ENCODE measurements around the gene ANXA11.
"Not testable (repeated sequence)": the region's sequence is repeated elsewhere in the genome, so short reads cannot be mapped to it uniquely, and the experiment has no call there.

The ANXA11 gene

DNA sequence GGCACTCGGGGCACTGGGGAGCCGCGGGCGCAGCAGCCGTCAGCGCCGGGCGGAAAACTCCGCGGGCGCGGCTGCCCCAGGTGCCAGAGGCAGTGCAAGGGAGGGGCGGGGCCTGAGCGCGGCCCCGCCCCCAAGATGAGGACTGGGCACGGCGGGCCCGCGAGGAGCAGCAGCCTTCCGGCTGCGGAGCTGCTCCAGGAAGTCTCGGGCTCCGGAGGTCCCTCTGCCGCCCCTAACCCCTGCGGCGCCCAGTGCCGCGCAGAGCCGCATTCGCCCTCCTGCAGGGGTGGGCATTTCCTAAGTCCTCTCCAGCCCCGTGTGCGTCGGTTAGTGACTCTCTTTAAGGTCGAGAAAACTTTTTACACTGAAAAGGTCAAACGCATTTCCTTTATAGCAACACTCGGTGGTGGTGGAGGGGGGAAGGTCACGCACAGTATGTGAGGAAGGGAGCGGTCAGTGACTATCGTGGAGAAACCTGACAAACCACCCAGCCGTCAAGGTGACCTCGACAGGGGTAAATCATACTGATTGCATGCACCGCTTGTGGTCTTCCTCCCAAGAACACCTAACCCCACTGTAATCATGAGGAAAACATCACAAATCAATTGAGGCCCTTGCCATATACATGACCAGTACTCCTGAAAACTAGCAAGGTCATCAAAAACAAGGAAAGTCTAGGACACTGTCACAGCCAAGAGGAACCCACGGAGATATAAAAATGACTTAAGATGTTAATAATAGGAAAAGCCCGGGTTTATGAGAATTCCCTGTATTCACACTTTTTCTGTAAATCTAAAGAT is at the start of gene ANXA11:
Gene ANXA11, minus strand, starts transcription at position 61 of the 800 bp plus-strand sequence. CDS start 32,676 bp downstream, outside the sequence.
- peak; percentile 77 for DNase-seq

DNA sequence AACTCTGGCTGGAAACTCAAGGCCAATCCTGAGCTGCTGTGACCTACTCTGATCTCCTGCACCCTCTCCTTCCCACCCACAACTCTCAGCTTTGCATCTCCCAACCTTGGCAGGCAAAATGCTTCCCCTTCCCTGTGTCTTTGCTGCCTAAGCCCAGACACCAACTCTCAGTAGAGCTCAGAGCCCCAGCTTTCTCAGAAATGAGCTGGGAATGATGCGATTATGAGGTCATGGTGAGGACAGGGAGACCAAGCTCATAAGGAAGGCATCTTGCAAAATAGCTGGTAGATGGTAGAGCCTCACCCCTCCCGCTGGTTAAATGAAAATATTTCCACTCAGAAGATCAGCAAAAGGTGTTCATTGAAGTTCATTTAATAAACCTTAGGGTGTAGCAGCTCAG is 49.4 kb upstream of the ANXA11 start:
- DNase-seq: not testable (repeated sequence)

GRCh38 chr10:80253963-80254271 is 48.6 kb upstream of the ANXA11 start:
- peak; percentile 78 for DNase-seq

- no peak for DNase-seq
Measured at GRCh38 chr10:80253266-80253962, 48.1 kb upstream of the ANXA11 start.

DNA sequence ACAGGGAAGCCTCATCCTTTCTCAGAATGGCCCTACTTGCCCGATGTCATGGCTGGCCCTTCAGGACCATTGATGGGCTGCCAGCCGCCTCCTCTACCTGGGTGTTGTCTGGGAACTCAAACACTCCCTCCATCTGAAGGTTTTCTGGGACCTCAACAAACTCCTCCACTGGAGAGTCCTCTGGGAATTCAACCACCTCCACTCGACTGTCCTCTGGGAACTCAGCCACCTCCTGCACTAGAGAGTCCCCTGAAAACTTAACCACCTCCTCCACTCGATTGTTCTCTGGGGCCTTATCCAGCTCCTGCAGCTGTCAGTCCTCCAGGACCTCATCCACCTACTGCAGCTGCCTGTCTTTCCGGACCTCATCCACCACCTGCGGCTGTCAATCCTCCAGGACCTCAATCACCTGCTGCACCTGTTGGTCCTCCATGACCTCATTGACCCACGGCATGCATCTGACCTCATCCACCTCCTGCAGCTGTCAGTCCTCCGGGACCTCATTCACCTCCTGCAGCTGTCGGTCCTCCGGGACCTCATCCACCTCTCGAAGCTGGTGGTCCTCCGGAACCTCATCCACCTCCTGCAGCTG is 47.1 kb upstream of the ANXA11 start:
- peak; percentile 85 for DNase-seq

DNA sequence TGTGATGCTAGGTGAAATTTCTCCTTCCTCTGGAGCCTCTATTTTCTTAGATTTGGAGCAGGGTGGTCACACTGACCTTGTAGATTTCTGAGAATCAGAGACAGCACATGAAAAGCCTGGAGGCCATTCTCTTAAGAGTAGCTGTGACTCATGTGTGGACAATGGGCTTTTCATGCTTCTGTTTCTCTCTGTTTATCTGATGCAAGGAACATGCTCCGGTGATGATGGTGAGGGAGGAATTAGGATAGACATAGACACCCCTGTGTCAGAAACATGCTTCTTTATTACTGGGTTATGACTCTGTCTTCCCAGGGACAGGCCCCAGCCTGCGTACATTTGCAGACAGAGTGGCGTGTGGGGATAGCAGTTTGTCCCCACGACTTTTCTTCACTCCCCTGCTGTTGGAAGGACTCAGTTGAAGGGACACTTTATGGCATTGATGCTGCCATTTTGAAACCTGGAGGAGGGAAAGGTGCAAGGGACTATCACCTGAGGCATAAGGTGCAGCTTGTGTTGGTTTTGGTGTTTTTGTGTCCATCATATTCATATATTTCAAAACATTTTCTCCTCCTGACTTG is 46.5 kb upstream of the ANXA11 start:
- DNase-seq: not testable (repeated sequence)

- DNase-seq: not testable (repeated sequence)
Measured at GRCh38 chr10:80250399-80250798, 45.1 kb upstream of the ANXA11 start.

- DNase-seq: not testable (repeated sequence)
Measured at GRCh38 chr10:80249906-80250305, 44.6 kb upstream of the ANXA11 start.

DNA sequence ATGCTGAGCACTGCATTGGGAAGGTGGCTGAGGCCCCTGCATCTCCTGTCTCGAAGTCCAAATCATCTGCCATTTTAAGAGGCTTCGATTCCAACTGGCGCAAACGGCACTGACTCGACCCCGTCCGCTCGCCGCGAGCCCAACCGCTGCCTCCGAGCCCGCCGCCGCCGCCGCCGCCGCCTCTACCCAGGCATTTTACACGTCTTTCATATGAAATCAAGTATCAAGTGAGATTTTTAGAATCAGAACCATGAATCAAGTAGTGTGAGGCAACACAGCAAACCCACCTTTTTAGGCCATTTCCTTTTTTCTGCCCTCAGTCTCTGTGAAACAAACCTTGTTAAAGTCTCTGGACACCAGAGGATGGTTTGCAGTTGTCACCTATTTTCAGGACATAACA is 42.3 kb upstream of the ANXA11 start:
- DNase-seq: not testable (repeated sequence)

DNA sequence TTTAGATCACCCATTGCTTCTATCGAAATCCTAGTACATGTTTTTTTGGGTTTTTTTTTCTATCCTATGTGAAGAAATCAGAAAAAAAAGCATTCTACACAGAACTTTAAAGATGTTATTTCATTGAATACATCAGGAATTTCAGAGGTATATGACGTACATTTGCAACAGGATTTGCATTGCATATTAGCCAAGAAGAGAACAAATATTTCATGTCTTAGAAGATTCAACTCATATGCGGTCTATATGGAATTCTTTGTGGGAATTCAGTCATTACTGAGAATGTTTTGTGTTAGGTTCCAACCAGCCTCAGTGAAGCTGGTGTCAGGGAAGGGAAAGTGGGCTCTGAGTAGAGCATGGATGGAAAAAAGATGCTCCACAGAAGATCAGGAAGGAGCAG is 39.0 kb upstream of the ANXA11 start:
- not testable (repeated sequence) for DNase-seq

- not testable (repeated sequence) for DNase-seq
Measured at GRCh38 chr10:80242341-80242740, 37.0 kb upstream of the ANXA11 start.

DNA sequence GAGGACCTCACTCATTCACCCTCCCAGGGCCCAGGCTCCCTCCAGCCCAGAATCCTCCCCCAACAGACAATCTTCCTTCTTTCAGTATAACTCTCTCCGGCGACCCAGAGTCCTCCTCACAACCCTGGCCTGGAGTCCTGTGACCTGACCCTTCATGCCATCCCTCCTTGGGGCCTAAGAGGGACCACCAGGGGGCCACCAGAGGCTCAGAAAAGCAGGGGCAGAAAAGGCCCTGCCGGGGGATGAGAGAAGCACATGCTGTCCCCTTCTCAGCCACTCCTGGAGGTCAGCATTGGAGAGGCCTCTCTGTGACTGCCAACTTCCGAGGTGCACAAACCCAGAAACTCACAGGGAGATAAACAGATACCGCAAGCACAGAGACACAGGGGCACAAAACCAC is 31.1 kb upstream of the ANXA11 start:
- not testable (repeated sequence) for DNase-seq

GRCh38 chr10:80234331-80235235 is 29.2 kb upstream of the ANXA11 start:
- not testable (repeated sequence) for DNase-seq

- not testable (repeated sequence) for DNase-seq
Measured at GRCh38 chr10:80233871-80234270, 28.5 kb upstream of the ANXA11 start.

DNA sequence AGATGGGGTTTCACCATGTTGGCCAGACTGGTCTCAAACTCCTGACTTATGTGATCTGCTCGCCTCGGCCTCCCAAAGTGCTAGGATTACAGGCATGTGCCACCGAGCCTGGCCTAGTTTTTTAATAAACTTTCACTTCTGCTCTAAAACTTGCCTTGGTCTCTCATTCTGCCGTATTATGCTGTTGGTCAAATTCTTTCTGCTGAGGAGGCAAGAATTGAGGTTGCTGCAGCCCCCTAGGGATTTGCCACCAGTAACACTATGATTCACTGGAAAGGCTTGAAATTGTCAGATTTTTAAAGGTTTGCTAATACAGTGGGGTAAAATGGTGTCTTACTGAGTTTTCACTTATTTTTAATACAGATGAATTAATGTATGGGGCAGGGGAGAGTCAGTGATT is 21.4 kb upstream of the ANXA11 start:
- not testable (repeated sequence) for DNase-seq

- not testable (repeated sequence) for DNase-seq
Measured at GRCh38 chr10:80223031-80223419, 17.7 kb upstream of the ANXA11 start.

DNA sequence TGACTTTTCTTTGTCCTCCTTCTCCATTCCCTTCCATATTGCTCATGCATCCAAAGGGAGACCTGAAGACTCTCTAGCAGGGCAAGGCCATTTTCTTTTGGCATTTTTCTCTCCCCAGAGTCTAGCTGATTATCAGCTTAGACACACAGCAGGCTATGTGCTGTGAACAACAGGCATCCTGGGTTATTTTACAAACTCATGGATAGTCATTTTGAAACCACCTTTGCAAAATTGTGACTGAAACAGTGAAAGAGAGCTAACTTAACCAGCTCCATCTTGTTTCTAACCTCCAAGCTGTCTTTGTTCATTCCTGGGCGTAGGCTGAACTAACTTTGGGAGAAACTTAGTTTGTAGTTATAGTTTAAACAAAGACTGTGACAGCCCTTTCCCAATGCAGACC is 13.5 kb upstream of the ANXA11 start:
- not testable (repeated sequence) for DNase-seq

- DNase-seq: not testable (repeated sequence)
Measured at GRCh38 chr10:80214368-80214982, 9.1 kb upstream of the ANXA11 start.

GRCh38 chr10:80212535-80213115 is 7.3 kb upstream of the ANXA11 start:
- DNase-seq: not testable (repeated sequence)

GRCh38 chr10:80211786-80212185 is 6.4 kb upstream of the ANXA11 start:
- DNase-seq: no peak

DNA sequence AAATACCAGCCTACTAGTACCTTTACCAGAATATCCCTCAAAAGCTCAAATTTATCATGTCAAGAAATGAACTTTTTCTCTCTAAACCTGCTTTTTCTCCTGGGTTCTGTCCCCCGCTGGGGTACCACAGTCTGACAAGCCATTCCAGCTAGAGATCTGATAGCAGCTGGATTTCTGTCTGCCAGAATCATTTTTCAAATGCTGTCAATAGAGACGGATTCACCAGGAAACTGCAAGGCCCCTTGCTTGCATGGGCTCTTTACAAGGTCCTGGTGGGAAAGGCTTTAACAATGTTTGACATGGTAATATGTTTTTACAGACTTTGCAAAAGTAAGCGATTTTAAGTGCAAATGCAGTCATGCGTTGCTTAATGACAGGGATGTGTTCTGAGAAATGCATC is 4.9 kb upstream of the ANXA11 start:
- DNase-seq: no peak

Data from NCI-H510A treated with DMSO at 0.1 percent for 48 hours (cell line).